ENCODE data around the gene MEIOC. TPM values are rescaled to one million over a fixed set of nuclear protein-coding genes. Genes with fewer than 3 reads are reported as not detected.
"Not testable (repeated sequence)": the region's sequence is repeated elsewhere in the genome, so short reads cannot be mapped to it uniquely, and the experiment has no call there.

Gene MEIOC
- total RNA-seq, 1 donor = 0.43 TPM

GRCh38 chr17:44663095-44663494 is 6.8 kb downstream of the MEIOC start:
- TF ChIP-seq CTCF (IDR thresholded peaks at IDR 0.05; ENCODE audit: insufficient read depth, low read depth, low read length) = no peak
- DNase-seq (ENCODE audit: low read depth) = no peak
- no peak overlapping the region for H3K4me3 ChIP-seq (ENCODE audit: low read depth, low read length)

GRCh38 chr17:44664867-44665266 is 8.6 kb downstream of the MEIOC start:
- TF ChIP-seq CTCF (IDR thresholded peaks at IDR 0.05; ENCODE audit: insufficient read depth, low read depth, low read length) = no peak
- H3K4me3 ChIP-seq (ENCODE audit: low read depth, low read length) = no peak overlapping the region

GRCh38 chr17:44666006-44666405 is 9.7 kb downstream of the MEIOC start:
- no peak for DNase-seq (ENCODE audit: low read depth)

More at GRCh38 chr17:44664867-44665266, 8.6 kb downstream of the MEIOC start:
- no peak for DNase-seq (ENCODE audit: low read depth)

GRCh38 chr17:44672479-44673093 is 16.3 kb downstream of the MEIOC start:
- peak; percentile 70 for TF ChIP-seq CTCF (IDR thresholded peaks at IDR 0.05; ENCODE audit: insufficient read depth, low read depth, low read length)
- peak; percentile 46 for DNase-seq (ENCODE audit: low read depth)
- no peak overlapping the region for H3K4me3 ChIP-seq (ENCODE audit: low read depth, low read length)

More at GRCh38 chr17:44666006-44666405, 9.7 kb downstream of the MEIOC start:
- no peak overlapping the region for H3K4me3 ChIP-seq (ENCODE audit: low read depth, low read length)
- no peak for TF ChIP-seq CTCF (IDR thresholded peaks at IDR 0.05; ENCODE audit: insufficient read depth, low read depth, low read length)

GRCh38 chr17:44673893-44674292 is 17.6 kb downstream of the MEIOC start:
- H3K4me3 ChIP-seq (ENCODE audit: low read depth, low read length) = no peak overlapping the region
- TF ChIP-seq CTCF (IDR thresholded peaks at IDR 0.05; ENCODE audit: insufficient read depth, low read depth, low read length) = no peak
- peak; percentile 80 for DNase-seq (ENCODE audit: low read depth)

- no peak for TF ChIP-seq CTCF (IDR thresholded peaks at IDR 0.05; ENCODE audit: insufficient read depth, low read depth, low read length)
- DNase-seq (ENCODE audit: low read depth) = peak; percentile 78
- H3K4me3 ChIP-seq (ENCODE audit: low read depth, low read length) = no peak overlapping the region
Measured at GRCh38 chr17:44677136-44677535, 20.9 kb downstream of the MEIOC start.

- DNase-seq (ENCODE audit: low read depth); H3K4me3 ChIP-seq (ENCODE audit: low read depth, low read length): not testable (repeated sequence)
Measured at GRCh38 chr17:44683303-44683702, 27.0 kb downstream of the MEIOC start.

Data from fibroblast of villous mesenchyme (primary cell).